Inflammatory macrophage treated with lipopolysaccharide for 4 hours (primary cell): ENCODE results near the gene ANGPTL1.
"Not testable (repeated sequence)": the region's sequence is repeated elsewhere in the genome, so short reads cannot be mapped to it uniquely, and the experiment has no call there.

Source experiments
- DNase-seq: peaks from one replicate; pipeline ENCODE4 v3.0.0-alpha.2; 2020

Gene ANGPTL1

GRCh38 chr1:178864326-178864725 lies 6.6 kb downstream of the ANGPTL1 start:
- no peak for DNase-seq

GRCh38 chr1:178862864-178863263 lies 8.0 kb downstream of the ANGPTL1 start:
- no peak for DNase-seq

GRCh38 chr1:178862416-178862815 lies 8.5 kb downstream of the ANGPTL1 start:
- DNase-seq = no peak

- no peak for DNase-seq
Measured at GRCh38 chr1:178857126-178857525, 13.8 kb downstream of the ANGPTL1 start.

GRCh38 chr1:178849918-178850317 lies 21.0 kb downstream of the ANGPTL1 start:
- DNase-seq = no peak

GRCh38 chr1:178847919-178848318 lies 23.0 kb downstream of the ANGPTL1 start:
- not testable (repeated sequence) for DNase-seq

- DNase-seq = no peak
Measured at GRCh38 chr1:178847396-178847849, 23.5 kb downstream of the ANGPTL1 start.

- DNase-seq = no peak
Measured at GRCh38 chr1:178846306-178846705, 24.6 kb downstream of the ANGPTL1 start.

GRCh38 chr1:178844436-178844835 lies 26.4 kb downstream of the ANGPTL1 start:
- no peak for DNase-seq

- no peak for DNase-seq
Measured at GRCh38 chr1:178825167-178825566, 45.7 kb downstream of the ANGPTL1 start.

- no peak for DNase-seq
Measured at GRCh38 chr1:178821134-178821866, 49.6 kb downstream of the ANGPTL1 start.

- DNase-seq = no peak
Measured at GRCh38 chr1:178819123-178819522, 51.8 kb downstream of the ANGPTL1 start.

- no peak for DNase-seq
Measured at GRCh38 chr1:178818416-178818815, 52.5 kb downstream of the ANGPTL1 start.

GRCh38 chr1:178810585-178810984 lies 60.3 kb downstream of the ANGPTL1 start:
- no peak for DNase-seq

- no peak for DNase-seq
Measured at GRCh38 chr1:178808529-178808928, 62.3 kb downstream of the ANGPTL1 start.

- DNase-seq = no peak
Measured at GRCh38 chr1:178806665-178807300, 64.1 kb downstream of the ANGPTL1 start.

- no peak for DNase-seq
Measured at GRCh38 chr1:178802873-178803272, 68.0 kb downstream of the ANGPTL1 start.
